NOMO-1 treated with DMSO at 0.1 percent for 48 hours (cell line): Measurements from ENCODE around the gene PTTG1.

Source experiments
- DNase-seq: peaks from one replicate; lab custom pipeline; 2025; ENCODE audit not compliant: unreplicated experiment; lab: John Stamatoyannopoulos, UW

PTTG1 gene

GRCh38 chr5:160421625-160422258 lies at the start of gene PTTG1:
PTTG1 (plus strand) TSS chr5:160421855; CDS start chr5:160422313, 458 bp downstream.
- peak; percentile 89 for DNase-seq

DNA sequence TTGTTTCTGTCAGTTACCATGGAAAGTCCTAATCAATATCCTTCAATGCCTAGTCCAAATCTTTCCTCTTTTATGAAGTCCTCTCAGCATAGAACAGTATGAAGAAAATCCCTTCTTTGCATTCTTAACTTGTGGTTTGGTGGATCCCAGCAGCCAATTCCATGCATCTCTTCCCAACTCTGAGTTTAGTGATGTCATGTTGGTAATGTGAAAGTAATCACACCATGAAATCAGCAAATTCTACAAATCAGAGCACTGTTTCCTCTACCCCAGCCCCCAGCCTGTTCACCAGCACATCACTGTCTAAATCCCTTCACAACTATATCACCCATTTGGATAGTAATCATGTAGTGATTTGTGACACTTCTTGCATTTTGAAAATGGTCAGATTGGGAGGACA lies 46.5 kb upstream of the PTTG1 start:
- DNase-seq: no peak

DNA sequence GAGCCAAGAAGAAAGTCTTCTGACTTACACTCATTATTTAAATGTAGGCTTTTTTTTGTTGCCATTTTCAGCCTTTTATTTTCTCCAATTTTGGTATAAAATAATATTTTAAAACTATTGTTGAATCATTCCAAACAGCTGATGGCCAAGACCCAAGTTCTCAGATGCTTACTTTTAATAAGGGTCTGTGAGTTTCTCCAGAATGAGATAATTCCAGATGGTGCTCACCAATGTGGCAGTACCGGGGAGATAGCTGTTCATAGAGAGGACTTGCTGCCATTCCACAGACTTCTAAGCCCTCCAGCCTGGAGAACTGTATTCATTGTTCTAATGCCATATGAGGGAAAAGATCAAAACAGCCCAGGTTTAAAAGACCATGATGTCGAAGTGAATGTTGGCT lies 46.0 kb upstream of the PTTG1 start:
- DNase-seq: no peak

DNA sequence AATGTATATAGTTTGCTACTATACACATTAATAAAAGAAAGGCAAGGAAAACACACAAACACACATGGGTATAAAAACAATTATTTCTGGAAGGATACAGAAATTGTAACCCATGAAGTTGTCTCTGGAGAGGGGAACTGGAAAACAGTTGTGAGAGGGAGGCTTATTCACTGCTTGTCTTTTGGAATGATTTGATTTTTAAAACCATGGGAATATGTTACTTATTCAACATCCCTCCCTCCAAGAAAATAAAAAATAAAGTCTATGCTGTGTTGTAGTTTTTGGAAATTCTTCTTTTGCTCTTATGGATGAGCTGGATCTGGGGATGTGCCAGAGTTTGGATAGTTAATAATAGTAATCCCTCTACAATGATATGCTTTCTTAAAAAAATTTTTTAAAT lies 45.2 kb upstream of the PTTG1 start:
- no peak for DNase-seq

DNA sequence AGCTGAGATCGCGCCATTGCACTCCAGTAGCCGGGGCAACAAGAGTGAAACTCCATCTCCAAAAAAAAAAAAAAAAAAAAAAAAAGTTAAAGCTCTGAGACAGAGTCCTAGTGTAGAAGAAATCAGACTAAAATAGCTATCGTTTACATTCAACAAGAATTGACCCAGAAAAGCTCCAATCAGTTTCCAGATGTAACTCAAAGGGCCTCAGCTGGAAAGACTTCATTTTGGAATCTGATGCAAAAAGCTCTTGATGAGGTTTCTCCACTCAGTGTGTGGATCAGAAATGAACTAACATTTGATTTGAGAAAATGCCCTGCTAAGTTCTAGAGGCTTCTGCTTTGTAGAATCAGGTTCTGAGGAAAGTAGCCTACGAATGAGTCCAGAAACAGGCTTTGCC lies 44.0 kb upstream of the PTTG1 start:
- DNase-seq: no peak

DNA sequence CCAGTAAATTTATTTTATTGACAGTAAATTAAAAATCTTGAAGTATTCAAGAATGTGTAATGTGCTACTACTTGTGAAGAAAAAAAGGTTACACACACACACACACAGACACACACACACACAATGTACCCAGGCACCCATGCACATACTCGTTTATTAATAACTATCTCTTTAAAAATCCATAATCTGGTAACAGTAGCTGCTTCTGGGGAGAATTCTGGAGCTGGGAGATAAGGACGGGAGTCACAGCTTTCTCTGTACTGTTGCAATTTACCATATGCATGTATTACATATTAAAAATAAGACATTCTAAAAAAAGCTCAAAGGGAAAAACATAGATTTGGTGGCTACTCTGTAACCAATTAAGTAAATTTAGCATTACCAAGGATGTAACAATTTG lies 43.3 kb upstream of the PTTG1 start:
- no peak for DNase-seq

DNA sequence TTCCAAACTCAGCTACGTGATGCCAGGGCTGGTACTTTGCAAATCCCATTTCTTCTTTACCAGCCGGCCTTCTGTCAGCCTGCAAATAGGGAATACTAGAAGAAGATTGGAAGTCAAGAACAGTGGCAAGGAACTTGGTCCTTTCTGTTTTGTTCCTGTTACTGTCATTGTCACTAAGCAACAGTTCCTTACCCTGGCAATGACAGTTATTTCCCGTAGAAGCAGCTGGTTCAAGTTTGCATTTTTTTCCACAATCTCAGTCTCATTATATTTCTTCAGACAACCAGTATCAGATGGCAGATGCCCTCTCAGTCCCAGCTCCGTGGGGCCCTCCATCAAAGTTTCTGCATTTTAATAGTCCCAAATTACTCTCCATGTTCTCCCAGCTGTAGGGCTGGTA lies 42.1 kb upstream of the PTTG1 start:
- DNase-seq: peak; percentile 4

DNA sequence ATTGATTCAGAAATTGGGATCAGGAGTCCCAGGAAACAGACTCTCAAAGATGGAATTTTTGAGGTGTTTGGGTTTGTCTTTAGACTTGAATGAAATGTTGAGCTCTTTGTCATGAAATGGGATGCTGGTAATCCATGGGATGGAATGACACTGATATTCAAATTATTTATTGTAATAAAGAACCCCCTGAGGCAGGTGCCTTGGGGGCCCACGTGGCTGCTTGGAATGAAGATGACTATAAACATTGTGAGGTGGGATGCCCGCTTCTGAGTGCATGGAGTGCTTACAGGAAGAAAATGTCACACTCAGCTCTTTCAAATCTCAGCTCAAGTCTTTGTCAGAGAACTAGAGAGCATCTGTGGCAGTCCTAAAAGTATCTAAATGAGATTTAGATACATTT lies 41.6 kb upstream of the PTTG1 start:
- DNase-seq: no peak

DNA sequence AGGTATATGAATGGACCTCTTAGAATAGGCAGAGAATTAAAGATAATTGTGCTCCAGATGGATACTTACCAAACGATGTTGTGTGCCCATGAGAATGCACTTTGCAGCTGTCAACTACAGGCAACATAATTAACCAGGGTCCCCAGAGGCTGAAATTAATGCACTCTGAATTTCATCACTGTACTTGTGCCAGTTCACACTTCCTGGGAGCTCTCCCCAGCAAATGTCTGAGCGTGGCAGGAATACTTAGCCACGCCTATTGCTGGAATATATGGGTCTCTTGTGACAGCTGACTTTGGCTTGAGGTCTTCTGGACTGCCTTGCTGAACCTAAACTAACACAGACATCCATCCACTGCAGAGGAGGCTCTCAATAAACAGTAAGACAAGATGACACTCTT lies 39.3 kb upstream of the PTTG1 start:
- no peak for DNase-seq

DNA sequence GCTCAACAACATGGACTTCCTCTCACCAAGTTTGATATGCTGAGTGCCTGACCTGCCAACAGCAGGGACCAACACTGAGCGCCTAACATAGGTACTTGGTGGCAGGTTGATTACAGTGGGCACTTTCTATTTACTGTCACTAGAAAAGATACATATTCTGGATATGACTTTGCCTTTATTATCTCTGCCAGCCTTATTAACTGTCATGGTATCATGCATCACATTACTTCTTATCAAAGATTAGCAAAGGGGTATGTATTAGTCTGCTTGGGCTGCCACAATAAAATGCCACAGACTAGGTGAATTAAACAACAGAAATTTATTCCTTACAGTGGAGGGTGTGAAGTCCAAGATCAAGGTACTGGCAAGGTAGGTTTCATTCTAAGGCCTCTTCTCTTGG lies 37.0 kb upstream of the PTTG1 start:
- no peak for DNase-seq

DNA sequence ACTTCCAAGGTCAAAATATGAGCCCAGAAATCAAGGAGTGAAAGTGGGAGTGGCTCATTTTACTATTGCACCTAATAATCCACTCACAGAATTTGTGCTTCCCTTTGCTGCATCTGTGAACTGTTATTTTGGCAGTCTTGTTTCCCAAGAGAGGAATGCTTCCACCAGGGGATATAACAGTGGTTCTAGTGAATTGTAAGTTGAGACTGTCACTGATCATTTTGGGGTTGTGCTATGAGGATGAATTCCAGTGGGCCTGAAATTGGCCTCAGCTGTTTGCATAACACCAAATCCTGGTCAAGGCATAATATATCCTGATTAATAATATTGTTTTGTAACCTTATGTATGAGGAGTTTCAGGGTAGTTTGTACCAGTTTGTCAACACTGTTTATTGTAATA lies 36.2 kb upstream of the PTTG1 start:
- DNase-seq: no peak

- no peak for DNase-seq
Measured at GRCh38 chr5:160387445-160387844, 34.2 kb upstream of the PTTG1 start.

DNA sequence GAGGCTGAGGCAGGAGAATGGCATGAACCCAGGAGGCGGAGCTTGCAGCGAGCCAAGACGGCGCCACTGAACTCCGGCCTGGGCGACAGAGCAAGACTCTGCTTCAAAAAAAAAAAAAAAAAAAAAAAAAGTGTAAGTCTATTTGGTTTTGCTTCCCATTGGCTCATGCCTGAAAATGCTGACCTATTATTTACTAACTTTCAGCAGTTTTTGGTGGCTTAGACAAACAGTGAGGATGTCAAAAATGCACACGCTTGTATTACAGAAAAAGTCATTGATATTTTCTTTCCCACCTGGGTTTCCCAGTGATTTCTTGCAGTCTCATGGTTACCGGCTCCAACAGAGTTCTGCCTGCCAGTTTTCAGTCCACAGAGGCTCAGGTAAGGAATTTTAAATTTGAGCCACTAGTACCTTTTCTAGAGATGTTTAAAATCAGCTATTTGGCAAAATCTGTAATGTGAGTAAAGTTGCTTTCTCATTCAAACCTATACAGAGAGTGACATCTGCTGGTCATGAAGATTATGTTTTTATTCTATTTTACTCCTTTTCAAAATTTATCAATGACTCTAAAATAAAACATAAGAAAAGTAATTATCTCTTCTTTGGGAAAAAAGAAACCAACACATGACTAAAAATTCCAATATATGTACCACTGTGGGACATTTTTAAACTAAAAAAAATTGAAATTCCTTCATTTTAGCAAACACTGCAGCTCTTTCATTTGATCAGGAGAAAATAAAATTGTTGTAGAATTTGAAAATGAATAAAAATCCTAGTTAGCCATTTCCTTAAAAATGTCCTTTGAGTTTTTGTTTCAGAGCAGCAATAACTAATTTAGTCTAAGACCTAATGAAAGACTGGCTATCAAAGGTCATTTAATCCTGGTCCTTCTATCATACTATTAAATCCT lies 30.6 kb upstream of the PTTG1 start:
- DNase-seq: peak; percentile 12

- no peak for DNase-seq
Measured at GRCh38 chr5:160395111-160395510, 26.5 kb upstream of the PTTG1 start.

DNA sequence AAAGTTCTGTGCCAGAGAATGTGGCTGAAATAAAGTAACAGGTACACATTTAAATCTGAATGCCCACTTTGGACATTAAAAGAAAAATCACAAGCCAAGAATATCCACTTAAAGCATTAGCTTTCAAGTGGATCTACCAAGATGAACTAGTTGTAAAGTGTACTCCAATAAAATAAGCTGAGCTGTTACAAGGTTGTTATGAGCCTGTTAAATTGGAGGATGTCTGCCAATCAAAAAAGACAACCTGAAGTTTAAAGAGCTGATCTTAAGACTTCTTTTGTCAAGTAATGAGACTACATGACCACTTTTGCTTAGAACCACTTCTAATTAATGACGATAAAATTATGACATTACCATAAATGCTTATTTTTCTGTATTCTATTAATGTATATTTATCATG lies 24.2 kb upstream of the PTTG1 start:
- no peak for DNase-seq

DNA sequence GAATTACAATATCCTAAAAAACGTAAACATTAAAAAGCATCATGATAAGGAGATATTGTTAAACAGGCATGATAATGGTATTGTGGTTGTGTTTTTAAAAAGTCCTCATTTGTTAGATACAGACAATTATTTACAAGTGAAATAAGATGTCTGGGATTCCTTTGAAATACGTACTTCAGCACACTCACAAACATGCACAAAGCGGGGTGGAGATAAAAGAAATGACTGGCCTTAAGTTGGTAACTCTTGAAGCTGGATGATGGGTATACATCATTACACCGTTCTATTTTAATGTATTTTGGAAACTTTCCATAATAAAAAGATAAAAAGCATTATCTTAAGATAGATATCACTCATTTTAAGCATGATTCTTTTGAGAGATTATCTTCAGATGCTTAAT lies 22.8 kb upstream of the PTTG1 start:
- no peak for DNase-seq

GRCh38 chr5:160399402-160400353 lies 22.0 kb upstream of the PTTG1 start, which contains the start of gene FAM200C:
FAM200C (minus strand) TSS chr5:160400054; CDS start chr5:160395490, 4,564 bp downstream.
- peak; percentile 84 for DNase-seq

- DNase-seq: peak; percentile 92
Measured at GRCh38 chr5:160418561-160419457, 2.8 kb upstream of the PTTG1 start, which contains the start of gene SLU7. SLU7 (minus strand) TSS chr5:160419081; CDS start chr5:160415294, 3,787 bp downstream.

GRCh38 chr5:160419458-160420330 lies 2.0 kb upstream of the PTTG1 start:
- no peak for DNase-seq
